Measurements from ENCODE around the gene FAM98C. TPM values are rescaled to one million over a fixed set of nuclear protein-coding genes. Genes with fewer than 3 reads are reported as not detected.

Gene FAM98C
- total RNA-seq, 6 donors from 2014 or later, result 16.0 to 75.4 (median 24.2) TPM

DNA sequence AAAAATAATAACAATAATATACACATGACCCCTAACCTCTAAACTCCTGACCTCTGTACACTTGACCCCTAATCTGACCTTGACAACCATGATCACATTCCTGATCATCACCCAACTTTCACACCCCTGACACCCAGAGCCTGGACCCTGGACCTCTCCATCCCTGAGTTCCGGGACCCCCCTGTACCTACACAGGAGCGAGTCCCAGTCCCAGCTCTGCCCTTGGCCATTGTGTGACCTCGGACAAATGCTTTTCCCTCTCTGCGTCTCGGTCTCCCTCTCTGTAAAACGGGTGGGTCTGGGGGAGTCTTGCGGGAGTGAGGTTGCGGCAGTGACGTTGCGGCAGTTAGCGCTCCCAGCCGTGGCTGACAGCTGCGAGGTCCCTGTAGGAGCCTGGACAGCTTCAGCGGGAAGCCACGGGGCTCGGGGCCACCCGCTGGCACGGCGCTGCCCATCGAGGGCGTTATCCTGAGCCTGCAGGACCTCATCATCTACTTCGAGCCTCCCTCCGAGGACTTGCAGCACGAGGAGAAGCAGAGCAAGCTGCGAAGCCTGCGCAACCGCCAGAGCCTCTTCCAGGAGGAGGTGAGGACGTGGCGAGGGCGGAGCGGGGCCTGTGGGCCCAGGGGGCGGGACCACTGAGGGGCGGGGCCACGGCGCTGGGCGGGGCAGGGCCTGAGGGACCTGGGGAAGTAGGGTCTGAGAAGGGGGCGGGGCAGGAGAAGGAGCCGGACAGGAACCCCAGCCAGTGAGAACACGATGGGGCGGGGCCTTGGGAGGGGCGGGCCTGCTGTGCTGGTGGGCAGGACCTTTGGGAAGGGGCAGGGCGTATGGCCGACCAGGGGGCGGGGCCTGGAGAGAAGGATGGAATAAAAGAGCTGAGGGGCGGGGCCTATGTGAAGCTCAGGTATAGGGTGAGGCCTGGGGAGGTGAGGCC, 49.8 kb downstream of the FAM98C start:
- Histone ChIP-seq H3K36me3 (no peaks in the 10 kb centered on the region), H3K27ac (no peak overlapping the region), H3K4me3 (no peak overlapping the region), H3K4me1 (no peaks in the 10 kb centered on the region), H3K27me3 (no peaks in the 10 kb centered on the region), H3K9me3 (no peaks in the 10 kb centered on the region)
- WGBS, 2 donors, result 61 to 77% methylated on average over 43 to 45 of the region's 45 CpGs
- TF ChIP-seq EP300 (IDR thresholded peaks at IDR 0.05), result no peak
- no peak for TF ChIP-seq POLR2AphosphoS5 (IDR thresholded peaks at IDR 0.05)
- TF ChIP-seq, protein P1, sequence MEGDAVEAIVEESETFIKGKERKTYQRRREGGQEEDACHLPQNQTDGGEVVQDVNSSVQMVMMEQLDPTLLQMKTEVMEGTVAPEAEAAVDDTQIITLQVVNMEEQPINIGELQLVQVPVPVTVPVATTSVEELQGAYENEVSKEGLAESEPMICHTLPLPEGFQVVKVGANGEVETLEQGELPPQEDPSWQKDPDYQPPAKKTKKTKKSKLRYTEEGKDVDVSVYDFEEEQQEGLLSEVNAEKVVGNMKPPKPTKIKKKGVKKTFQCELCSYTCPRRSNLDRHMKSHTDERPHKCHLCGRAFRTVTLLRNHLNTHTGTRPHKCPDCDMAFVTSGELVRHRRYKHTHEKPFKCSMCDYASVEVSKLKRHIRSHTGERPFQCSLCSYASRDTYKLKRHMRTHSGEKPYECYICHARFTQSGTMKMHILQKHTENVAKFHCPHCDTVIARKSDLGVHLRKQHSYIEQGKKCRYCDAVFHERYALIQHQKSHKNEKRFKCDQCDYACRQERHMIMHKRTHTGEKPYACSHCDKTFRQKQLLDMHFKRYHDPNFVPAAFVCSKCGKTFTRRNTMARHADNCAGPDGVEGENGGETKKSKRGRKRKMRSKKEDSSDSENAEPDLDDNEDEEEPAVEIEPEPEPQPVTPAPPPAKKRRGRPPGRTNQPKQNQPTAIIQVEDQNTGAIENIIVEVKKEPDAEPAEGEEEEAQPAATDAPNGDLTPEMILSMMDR (IDR thresholded peaks at IDR 0.05), result no peak
- TF ChIP-seq POLR2A (IDR thresholded peaks at IDR 0.05), result no peak
- DNase-seq (peak in 1 of 2 donors; percentile 84), ATAC-seq (ENCODE audit: low FRiP score in 2 of 2) (no peak)

DNA sequence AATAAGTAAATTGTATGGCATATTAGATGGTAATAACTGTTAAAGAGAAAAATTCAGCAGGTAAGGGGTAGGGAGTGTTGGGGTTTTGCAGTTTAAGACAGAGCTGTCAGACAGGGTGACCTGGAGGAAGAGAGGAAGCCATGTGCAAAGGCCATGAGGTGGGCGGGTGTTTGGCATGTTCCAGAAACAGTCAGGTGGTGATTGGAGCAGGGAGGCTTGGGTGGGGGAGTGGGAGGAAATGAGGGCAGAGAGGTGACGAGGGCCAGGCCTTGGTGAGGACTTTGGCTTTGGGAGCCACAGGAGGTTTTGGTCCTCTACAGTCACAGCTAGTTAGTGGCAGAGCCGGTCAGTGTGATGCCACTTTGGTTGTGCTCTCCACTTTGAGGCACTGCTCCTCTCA, 50.7 kb downstream of the FAM98C start:
- no peaks in the 10 kb centered on the region for H3K36me3 ChIP-seq
- no peak for DNase-seq
- no peaks in the 10 kb centered on the region for H3K4me1 ChIP-seq
- no peaks in the 10 kb centered on the region for H3K9me3 ChIP-seq
- ATAC-seq (ENCODE audit: low FRiP score in 2 of 2), result no peak
- TF ChIP-seq POLR2AphosphoS5 (IDR thresholded peaks at IDR 0.05), result no peak
- no peak for TF ChIP-seq POLR2A (IDR thresholded peaks at IDR 0.05)
- no peak for TF ChIP-seq EP300 (IDR thresholded peaks at IDR 0.05)
- TF ChIP-seq, protein P1 (IDR thresholded peaks at IDR 0.05), result no peak
- H3K4me3 ChIP-seq, result no peak overlapping the region
- 83 to 89% methylated on average over 3 of the region's 3 CpGs for WGBS, 2 donors
- H3K27ac ChIP-seq, result no peak overlapping the region
- no peaks in the 10 kb centered on the region for H3K27me3 ChIP-seq

- no peak for ATAC-seq (ENCODE audit: low FRiP score in 2 of 2)
- H3K9me3 ChIP-seq, result no peaks in the 10 kb centered on the region
- H3K4me1 ChIP-seq, result no peaks in the 10 kb centered on the region
- H3K27ac ChIP-seq, result no peak overlapping the region
- WGBS, 2 donors, result 60 to 75% methylated on average over 4 of the region's 4 CpGs
- DNase-seq, result no peak
- H3K4me3 ChIP-seq, result no peak overlapping the region
- no peak for TF ChIP-seq POLR2AphosphoS5 (IDR thresholded peaks at IDR 0.05)
- TF ChIP-seq EP300 (IDR thresholded peaks at IDR 0.05), result no peak
- no peak for TF ChIP-seq POLR2A (IDR thresholded peaks at IDR 0.05)
- TF ChIP-seq, protein P1 (IDR thresholded peaks at IDR 0.05), result no peak
- no peaks in the 10 kb centered on the region for H3K36me3 ChIP-seq
- H3K27me3 ChIP-seq, result no peaks in the 10 kb centered on the region
Observed at GRCh38 chr19:38455031-38455430, 52.1 kb downstream of the FAM98C start.

DNA sequence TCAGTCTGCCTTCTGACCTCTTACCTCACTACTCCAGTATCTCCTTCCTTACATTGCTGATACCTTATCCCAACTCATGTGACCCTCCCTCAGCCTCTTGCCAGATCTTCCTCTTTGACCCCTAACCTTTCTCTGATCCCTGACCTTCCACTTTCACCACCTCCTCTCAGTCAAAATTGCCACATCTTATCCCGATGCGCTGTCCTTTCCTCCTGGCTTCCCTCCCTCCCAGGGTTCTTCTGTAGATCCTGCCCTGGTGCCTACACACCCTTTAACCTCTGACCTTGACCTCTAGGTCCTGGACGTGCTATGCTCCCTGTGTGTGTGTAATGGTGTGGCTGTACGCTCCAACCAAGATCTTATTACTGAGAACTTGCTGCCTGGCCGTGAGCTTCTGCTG, 54.3 kb downstream of the FAM98C start:
- H3K27me3 ChIP-seq, result no peaks in the 10 kb centered on the region
- TF ChIP-seq POLR2AphosphoS5 (IDR thresholded peaks at IDR 0.05), result no peak
- no peak for TF ChIP-seq POLR2A (IDR thresholded peaks at IDR 0.05)
- DNase-seq (no peak), ATAC-seq (ENCODE audit: low FRiP score in 2 of 2) (no peak)
- whole genome bisulfite sequencing, 2 donors, result 73% methylated on average over 5 of the region's 5 CpGs
- H3K36me3 ChIP-seq, result no peaks in the 10 kb centered on the region
- no peaks in the 10 kb centered on the region for H3K4me1 ChIP-seq
- no peak overlapping the region for H3K27ac ChIP-seq
- no peaks in the 10 kb centered on the region for H3K9me3 ChIP-seq
- no peak overlapping the region for H3K4me3 ChIP-seq

GRCh38 chr19:38457690-38458405, 55.0 kb downstream of the FAM98C start:
- H3K36me3 ChIP-seq, result no peaks in the 10 kb centered on the region
- no peaks in the 10 kb centered on the region for H3K4me1 ChIP-seq
- no peak for ATAC-seq (ENCODE audit: low FRiP score in 2 of 2)
- DNase-seq, result peak in 1 of 2 donors; percentile 62
- no peak for TF ChIP-seq POLR2A (IDR thresholded peaks at IDR 0.05)
- no peak for TF ChIP-seq POLR2AphosphoS5 (IDR thresholded peaks at IDR 0.05)
- TF ChIP-seq EP300 (IDR thresholded peaks at IDR 0.05), result no peak
- TF ChIP-seq, protein P1 (IDR thresholded peaks at IDR 0.05), result no peak
- WGBS, 2 donors, result 85 to 88% methylated on average over 13 to 15 of the region's 15 CpGs
- no peak overlapping the region for H3K27ac ChIP-seq
- H3K27me3 ChIP-seq, result no peaks in the 10 kb centered on the region
- no peak overlapping the region for H3K4me3 ChIP-seq
- H3K9me3 ChIP-seq, result no peaks in the 10 kb centered on the region

Data from upper lobe of left lung (tissue), 6 donors.